PC-9 (cell line): ENCODE measurements around the gene JDP2.

Source experiments
- CTCF ChIP-seq: fragments of 200-600 bp; sonication (generic); conservative IDR thresholded peaks from 2 replicates; pipeline ENCODE4 v1.6.1; 2017; ENCODE audit warnings: mixed run types, antibody characterized with exemption, mild to moderate bottlenecking, moderate library complexity
- EZH2 ChIP-seq: fragments of 200-600 bp; sonication (generic); IDR thresholded peaks from 2 replicates; pipeline ENCODE4 v1.8.0; 2017; ENCODE audit warnings: antibody characterized with exemption, low read depth

DNA sequence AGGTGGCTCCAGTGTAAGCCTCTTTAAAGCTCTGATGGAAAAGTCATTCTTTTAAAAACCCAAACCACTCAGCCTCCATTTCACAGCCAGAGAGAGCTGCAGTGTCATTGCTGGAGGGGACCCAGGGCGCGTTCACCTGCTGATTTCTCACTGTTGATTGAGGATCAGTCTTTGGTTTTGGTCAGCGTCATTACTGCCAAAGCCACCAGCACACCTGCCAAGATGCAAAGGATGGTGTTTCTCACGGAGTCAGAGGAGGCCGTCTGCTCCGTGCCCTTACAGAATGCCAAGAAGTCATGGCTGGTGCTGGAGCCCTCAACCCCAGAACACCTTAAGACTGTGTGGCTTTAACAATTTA lies 61.6 kb downstream of the JDP2 start:
- TF ChIP-seq CTCF (no peak), EZH2 (no peak)
